Adrenal gland (tissue), 12 donors: Measurements from ENCODE around the gene ZNF281. TPM values are rescaled to one million over a fixed set of nuclear protein-coding genes. Genes with fewer than 3 reads are reported as not detected.

Source experiments
- DNase-seq, 7 donors: peaks; one replicate each; pipeline ENCODE4 v3.0.0-alpha.2; 2019 to 2020
- H3K27ac ChIP-seq, 5 donors: fragments of 200-600 bp; sonication (generic) in 4 of 5; 1 replicate in 3 of 5; 2 replicates in 2 of 5; pipeline versions ENCODE4 v1.5.1 to v1.8.0; 2016 to 2020; ENCODE audit warnings: mild to moderate bottlenecking in 1 of 5
- H3K27me3 ChIP-seq: fragments of 200-600 bp; 2 replicates; pipeline ENCODE4 v1.8.0; 2021
- H3K36me3 ChIP-seq, 2 donors: fragments of 200-600 bp; replicated peaks in 1 of 2; 1 replicate in 1 of 2; 2 replicates in 1 of 2; pipeline versions ENCODE4 v1.5.1 to v1.8.0; 2018 to 2022
- H3K4me1 ChIP-seq, 2 donors: fragments of 200-600 bp; replicated peaks in 1 of 2; 1 replicate in 1 of 2; 2 replicates in 1 of 2; pipeline versions ENCODE4 v1.5.1 to v1.8.0; 2018 to 2021
- H3K4me3 ChIP-seq, 4 donors: fragments of 200-600 bp; sonication (generic) in 3 of 4; one replicate each; pipeline ENCODE4 v1.5.1; 2016 to 2018
- H3K9me3 ChIP-seq, 3 donors: fragments of 200-600 bp; sonication (generic) in 1 of 3; replicated peaks in 1 of 3; 1 replicate in 2 of 3; 2 replicates in 1 of 3; pipeline versions ENCODE4 v1.5.1 to v1.8.0; 2016 to 2021
- POLR2A ChIP-seq, 2 donors: fragments of 450-650 bp; IDR thresholded peaks; one replicate each; pipeline ENCODE4 v1.6.1; 2017; ENCODE audit warnings: antibody characterized with exemption in 2 of 2, mild to moderate bottlenecking in 2 of 2, moderate library complexity in 1 of 2
- WGBS, 4 donors: extraction: QIAGEN DNeasy Blood & Tissue Kit in 2 of 4; methylation state at CpG; one replicate each; pipeline versions ENCODE4 v1.1.5 to v1.1.7; 2013 to 2017; 5-methylcytosine and 5-hydroxymethylcytosine counted together
- intact Hi-C, 2 donors: fragments of 100-400 bp; cut with DNase I; formaldehyde crosslinking; loops; one replicate each; pipeline versions ENCODE4 v1.14.1 to v1.15.0; 2022 to 2023
- polyA plus RNA-seq, 3 donors: library from polyadenylated mRNA; stranded (reverse); fragments of 200-250 nt in 2 of 3; fragments of 350-450 nt in 1 of 3; fragmentation: Illumina TruSeq in 1 of 3; extraction: RNeasy Lipid Tissue Mini Kit (QIAGEN cat#74804) in 1 of 3; gene quantifications; one replicate each; pipeline ENCODE4 v1.2.3, GENCODE V29; 2013 to 2014
- total RNA-seq, 9 donors: library from RNA; depleted of rRNA in 4 of 9; stranded (reverse); fragments of >200 nt in 4 of 9; fragments of 120-200 nt in 1 of 9; fragmentation: NEBNext Ultra II Directional in 1 of 9; extraction: Animal tissue kit (Norgen Biotek cat#: 25700) in 1 of 9; gene quantifications; one replicate each; pipeline versions ENCODE4 v1.1.0 to v1.2.4, GENCODE V29; 2013 to 2023
- TF ChIP-seq, protein P1 (sequence below), 6 experiments: fragments of 450-650 bp in 4 of 6; fragments of 200-600 bp in 2 of 6; sonication (generic) in 1 of 6; IDR thresholded peaks; 1 replicate in 5 of 6; 2 replicates in 1 of 6; pipeline versions ENCODE4 v1.5.1 to v1.8.0; 2016 to 2021; ENCODE audit warnings: antibody characterized with exemption in 6 of 6, mild to moderate bottlenecking in 2 of 6, moderate library complexity in 1 of 6
- donor health status: healthy with polysubstance abuse.
- donor health status: Bipolar disorder and iron deficiency.
- donor health status: DM: yes; HTN: yes; CAD: no.
- donor health status: DM: no; HTN: no; CAD: no.
- donor health status: DM: no; HTN: no; CAD: no.
- donor health status: DM: yes; HTN: yes; CAD: no.

ZNF281 gene
- total and polyA plus RNA-seq, 12 donors = 2.2 to 11.6 (median 8.4) TPM

DNA sequence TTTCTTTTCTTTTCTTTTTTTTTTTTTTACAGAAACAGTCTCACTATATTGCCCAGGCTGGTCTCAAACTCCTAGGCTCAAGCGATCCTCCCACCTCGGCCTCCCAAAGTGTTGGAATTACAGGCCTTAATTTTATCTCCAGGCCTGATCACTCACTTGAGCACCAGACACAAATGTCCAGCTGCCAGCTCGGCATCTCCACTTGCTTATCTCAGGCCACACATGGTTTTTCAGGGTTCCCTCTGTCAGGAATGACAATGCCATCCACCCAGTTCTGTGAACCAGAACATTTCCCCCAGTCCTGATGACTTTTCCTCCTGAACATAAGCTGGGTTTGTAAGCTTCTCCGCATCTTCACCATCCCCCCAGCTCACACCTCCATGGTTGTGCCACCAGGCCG, 44.6 kb upstream of the ZNF281 start:
- intact Hi-C loops = no loop called here
- Histone ChIP-seq H3K9me3 (no peaks in the 10 kb centered on the region), H3K4me1 (no peaks in the 10 kb centered on the region), H3K4me3 (no peak overlapping the region), H3K27ac (no peak overlapping the region), H3K36me3 (no peaks in the 10 kb centered on the region), H3K27me3 (no peaks in the 10 kb centered on the region)
- DNase-seq = no peak
- WGBS, 4 donors = 73 to 95% (median 83%) methylated on average over 5 of the region's 5 CpGs
- TF ChIP-seq, protein P1, sequence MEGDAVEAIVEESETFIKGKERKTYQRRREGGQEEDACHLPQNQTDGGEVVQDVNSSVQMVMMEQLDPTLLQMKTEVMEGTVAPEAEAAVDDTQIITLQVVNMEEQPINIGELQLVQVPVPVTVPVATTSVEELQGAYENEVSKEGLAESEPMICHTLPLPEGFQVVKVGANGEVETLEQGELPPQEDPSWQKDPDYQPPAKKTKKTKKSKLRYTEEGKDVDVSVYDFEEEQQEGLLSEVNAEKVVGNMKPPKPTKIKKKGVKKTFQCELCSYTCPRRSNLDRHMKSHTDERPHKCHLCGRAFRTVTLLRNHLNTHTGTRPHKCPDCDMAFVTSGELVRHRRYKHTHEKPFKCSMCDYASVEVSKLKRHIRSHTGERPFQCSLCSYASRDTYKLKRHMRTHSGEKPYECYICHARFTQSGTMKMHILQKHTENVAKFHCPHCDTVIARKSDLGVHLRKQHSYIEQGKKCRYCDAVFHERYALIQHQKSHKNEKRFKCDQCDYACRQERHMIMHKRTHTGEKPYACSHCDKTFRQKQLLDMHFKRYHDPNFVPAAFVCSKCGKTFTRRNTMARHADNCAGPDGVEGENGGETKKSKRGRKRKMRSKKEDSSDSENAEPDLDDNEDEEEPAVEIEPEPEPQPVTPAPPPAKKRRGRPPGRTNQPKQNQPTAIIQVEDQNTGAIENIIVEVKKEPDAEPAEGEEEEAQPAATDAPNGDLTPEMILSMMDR (IDR thresholded peaks at IDR 0.05) = no peak
- no peak for TF ChIP-seq POLR2A (IDR thresholded peaks at IDR 0.05)

DNA sequence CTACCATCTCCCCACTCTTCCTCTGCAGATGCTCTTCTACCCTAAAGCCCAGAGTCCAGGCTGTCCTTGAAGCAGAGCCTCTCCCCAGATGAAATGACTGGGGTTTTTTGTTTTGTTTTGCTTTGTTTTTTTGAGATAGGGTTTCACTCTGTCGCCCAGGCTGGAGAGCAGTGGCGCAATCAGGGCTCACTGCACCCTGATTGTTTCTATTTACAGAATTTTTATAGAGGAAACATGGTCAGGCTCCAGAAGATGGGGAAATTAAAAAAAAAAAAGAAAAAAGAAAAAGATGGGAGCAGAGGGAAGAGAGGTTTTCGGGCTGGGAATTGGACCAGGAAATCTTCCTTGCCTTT, 43.7 kb upstream of the ZNF281 start:
- H3K9me3 ChIP-seq = no peaks in the 10 kb centered on the region
- intact Hi-C loops = no loop called here
- H3K27me3 ChIP-seq = no peaks in the 10 kb centered on the region
- TF ChIP-seq, protein P1 (IDR thresholded peaks at IDR 0.05) = no peak
- TF ChIP-seq POLR2A (IDR thresholded peaks at IDR 0.05) = no peak
- H3K27ac ChIP-seq = no peak overlapping the region
- 63 to 71% (median 65%) methylated on average over 3 of the region's 3 CpGs for WGBS, 4 donors
- no peak overlapping the region for H3K4me3 ChIP-seq
- no peaks in the 10 kb centered on the region for H3K4me1 ChIP-seq
- H3K36me3 ChIP-seq = no peaks in the 10 kb centered on the region
- no peak for DNase-seq

DNA sequence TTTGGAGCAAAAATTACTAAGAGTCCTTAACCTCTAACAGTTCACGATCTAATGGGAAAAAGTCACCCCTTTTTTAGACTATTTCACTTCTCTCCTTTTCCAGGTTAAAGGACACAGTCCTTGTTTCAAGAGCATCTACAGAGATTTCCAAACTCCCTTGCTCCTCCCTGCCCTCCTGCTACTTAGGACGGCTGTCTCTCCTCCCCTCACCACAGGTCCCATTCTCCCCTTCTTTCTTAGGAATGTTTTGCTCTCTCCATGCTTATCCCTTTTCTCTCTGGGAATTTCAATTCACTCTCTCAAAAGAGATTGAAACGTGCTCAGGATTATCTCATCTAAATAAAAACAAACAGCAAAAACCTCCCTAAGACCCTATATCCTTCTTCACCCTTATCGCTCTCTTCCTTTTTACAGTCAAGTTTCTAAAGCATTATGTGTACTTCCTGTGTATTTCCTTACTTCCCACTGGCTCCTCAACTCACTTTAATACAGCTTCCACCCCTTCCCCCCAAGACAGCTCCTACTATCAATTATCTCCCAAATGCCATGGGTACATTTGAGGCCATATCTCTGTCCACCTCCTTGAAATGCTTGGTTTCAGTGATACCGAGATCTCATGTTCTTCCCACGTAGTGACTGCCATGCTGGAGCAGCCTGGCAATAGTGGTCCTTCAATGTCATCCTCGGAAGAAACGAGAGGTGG, 43.2 kb upstream of the ZNF281 start:
- no peak overlapping the region for H3K4me3 ChIP-seq
- H3K27ac ChIP-seq = no peak overlapping the region
- DNase-seq = no peak
- H3K9me3 ChIP-seq = no peaks in the 10 kb centered on the region
- intact Hi-C loops = no loop called here
- 69 to 72% (median 69%) methylated on average over 8 of the region's 8 CpGs for WGBS, 4 donors
- no peaks in the 10 kb centered on the region for H3K36me3 ChIP-seq
- H3K27me3 ChIP-seq = no peaks in the 10 kb centered on the region
- H3K4me1 ChIP-seq = no peaks in the 10 kb centered on the region
- TF ChIP-seq POLR2A (IDR thresholded peaks at IDR 0.05) = no peak
- TF ChIP-seq, protein P1 (IDR thresholded peaks at IDR 0.05) = no peak

DNA sequence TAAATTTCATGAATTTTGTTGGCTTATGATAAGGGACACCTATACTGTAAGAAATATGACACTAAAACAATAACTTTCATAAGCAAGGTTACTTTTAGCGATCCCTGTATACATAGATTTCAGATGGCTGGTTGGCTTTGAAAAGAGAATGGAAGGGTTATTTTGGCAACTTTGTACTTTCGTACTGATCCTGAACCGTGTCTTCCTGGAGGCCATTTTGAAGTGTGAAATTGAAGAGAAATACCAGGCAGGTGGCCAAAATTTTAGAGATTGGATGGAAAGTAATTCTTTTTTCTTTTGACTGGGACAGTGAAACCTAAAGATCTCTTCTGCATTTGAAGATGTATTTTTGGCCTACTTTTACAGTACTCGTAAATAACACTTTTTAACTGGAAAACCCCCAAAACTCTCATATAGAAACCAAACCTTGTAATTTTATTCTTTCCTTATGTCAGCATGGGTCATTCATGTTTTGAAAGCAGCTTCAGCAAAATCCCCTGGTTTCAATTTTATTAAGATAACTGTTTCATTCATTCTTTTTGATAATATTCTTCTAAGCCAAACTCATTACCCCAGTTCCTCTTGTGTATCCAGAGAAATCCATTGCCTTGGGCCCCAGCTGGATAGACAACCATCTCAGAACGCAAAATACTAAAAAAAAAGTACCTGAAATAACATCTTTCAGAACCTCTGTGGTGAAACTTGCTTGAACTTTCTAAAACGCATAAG, 38.4 kb upstream of the ZNF281 start:
- Histone ChIP-seq H3K4me1 (peaks cover 0 to 5% of the 10 kb centered on the region in 2 donors), H3K27me3 (no peaks in the 10 kb centered on the region), H3K4me3 (no peak overlapping the region), H3K27ac (no peak overlapping the region), H3K9me3 (no peaks in the 10 kb centered on the region), H3K36me3 (no peaks in the 10 kb centered on the region)
- no peak for DNase-seq
- intact Hi-C loops = no loop called here
- TF ChIP-seq, protein P1 (IDR thresholded peaks at IDR 0.05) = no peak
- 77 to 90% (median 86%) methylated on average over 6 of the region's 6 CpGs for WGBS, 4 donors
